HFF-Myc (cell line): ENCODE measurements around the gene KCNQ4.

Experiments used
- DNase-seq: peaks from one replicate; pipeline ENCODE4 v3.0.0-alpha.2; 2011; ENCODE audit warnings: low read depth; ENCODE audit errors: extremely low read depth
- H3K4me3 ChIP-seq: replicated peaks from 2 replicates; pipeline ENCODE4 v1.5.1; 2011; ENCODE audit warnings: low read depth, mild to moderate bottlenecking, control low read depth, low read length
- CTCF ChIP-seq: IDR thresholded peaks from 2 replicates; pipeline ENCODE4 v1.5.1; 2012; ENCODE audit warnings: mild to moderate bottlenecking, low read depth, low read length, control low read depth; ENCODE audit errors: missing control alignments

KCNQ4 gene

DNA sequence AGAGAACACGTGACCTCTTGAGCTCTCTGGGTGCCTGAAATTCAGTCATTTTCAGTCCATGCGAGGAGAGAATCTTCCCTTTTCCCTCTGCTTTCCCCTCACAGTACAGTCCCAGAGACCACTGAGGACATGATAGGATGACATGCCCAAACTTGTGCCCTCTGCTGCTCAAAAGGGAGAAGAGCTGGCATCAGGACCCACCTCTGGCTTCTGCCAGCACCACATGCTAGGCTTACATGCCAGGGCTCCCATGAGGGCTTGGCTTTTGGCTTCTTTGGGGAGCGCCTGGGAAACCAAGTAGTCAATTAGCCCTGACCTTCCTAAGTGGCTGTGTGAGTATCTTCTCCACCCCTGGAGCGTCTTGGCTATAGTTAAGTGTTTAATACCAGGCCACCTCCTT lies 13.8 kb upstream of the KCNQ4 start:
- TF ChIP-seq CTCF, result peak; percentile 36
- H3K4me3 ChIP-seq, result no peak overlapping the region
- DNase-seq, result no peak

DNA sequence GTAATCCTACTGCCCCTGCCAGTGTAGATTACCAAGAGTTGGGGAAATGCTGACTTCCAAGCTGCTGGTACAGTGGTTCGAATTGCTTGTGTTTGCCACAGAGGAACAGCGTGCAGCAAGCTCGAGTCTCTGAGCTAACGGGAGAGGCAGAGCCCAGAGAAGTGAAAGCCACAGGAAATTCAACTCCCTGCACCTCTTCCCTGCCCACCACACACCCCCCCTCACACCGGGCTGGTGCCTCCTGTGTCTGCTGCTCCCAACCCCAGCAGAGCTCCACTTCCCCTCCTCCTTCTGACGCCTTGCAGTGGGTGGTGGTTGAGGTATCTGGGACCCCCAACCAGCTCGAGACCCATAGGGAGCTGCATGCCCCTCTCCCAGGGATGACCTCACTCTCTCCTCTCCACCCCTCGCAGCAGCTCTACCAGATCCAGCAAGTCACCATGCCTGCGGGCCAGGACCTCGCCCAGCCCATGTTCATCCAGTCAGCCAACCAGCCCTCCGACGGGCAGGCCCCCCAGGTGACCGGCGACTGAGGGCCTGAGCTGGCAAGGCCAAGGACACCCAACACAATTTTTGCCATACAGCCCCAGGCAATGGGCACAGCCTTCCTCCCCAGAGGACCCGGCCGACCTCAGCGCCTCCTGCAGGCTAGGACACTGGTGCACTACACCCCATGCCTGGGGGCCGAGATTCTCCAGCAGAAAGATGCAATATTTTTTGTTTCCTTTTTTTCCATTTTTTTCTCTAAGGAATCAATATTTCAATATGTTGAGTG lies 13.1 kb upstream of the KCNQ4 start:
- H3K4me3 ChIP-seq, result no peak overlapping the region
- TF ChIP-seq CTCF, result no peak
- DNase-seq, result no peak

GRCh38 chr1:40772146-40772955 lies 11.2 kb upstream of the KCNQ4 start:
- H3K4me3 ChIP-seq, result no peak overlapping the region
- TF ChIP-seq CTCF, result no peak
- DNase-seq, result no peak

- DNase-seq, result no peak
- no peak overlapping the region for H3K4me3 ChIP-seq
- no peak for TF ChIP-seq CTCF
These were observed 9.8 kb upstream of the KCNQ4 start for GRCh38 chr1:40773748-40774265.

GRCh38 chr1:40774266-40774998 lies 9.2 kb upstream of the KCNQ4 start:
- H3K4me3 ChIP-seq, result no peak overlapping the region
- no peak for DNase-seq
- peak; percentile 81 for TF ChIP-seq CTCF

GRCh38 chr1:40776236-40777072 lies 7.1 kb upstream of the KCNQ4 start:
- no peak for TF ChIP-seq CTCF
- no peak overlapping the region for H3K4me3 ChIP-seq
- DNase-seq, result no peak
